Bronchial epithelial cell (primary cell): ENCODE data around the gene SYT11. TPM values are rescaled to one million over a fixed set of nuclear protein-coding genes. Genes with fewer than 3 reads are reported as not detected.
"Not testable (repeated sequence)": the region's sequence is repeated elsewhere in the genome, so short reads cannot be mapped to it uniquely, and the experiment has no call there.

Source experiments
- DNase-seq: peaks from one replicate; pipeline ENCODE4 v3.0.0-alpha.2; 2010; ENCODE audit warnings: low read depth
- FAIRE-seq: peaks from 2 replicates; lab custom pipeline; 2011; peaks lifted over from hg19 to GRCh38; lab: Jason Lieb, UNC
- H3K27me3 ChIP-seq: 2 replicates; pipeline ENCODE4 v1.5.1; 2011; ENCODE audit warnings: low read length; ENCODE audit not compliant: control insufficient read depth, insufficient read depth
- H3K36me3 ChIP-seq: 2 replicates; pipeline ENCODE4 v1.5.1; 2011; ENCODE audit warnings: low read length; ENCODE audit not compliant: control insufficient read depth, insufficient read depth
- H3K4me3 ChIP-seq: 2 replicates; pipeline ENCODE4 v1.5.1; 2011; ENCODE audit warnings: mild to moderate bottlenecking, low read depth, low read length, control low read depth
- CTCF ChIP-seq: IDR thresholded peaks from 2 replicates; pipeline ENCODE4 v1.5.1; 2011; ENCODE audit warnings: mild to moderate bottlenecking, moderate library complexity, low read length, control low read depth, inconsistent platforms; ENCODE audit not compliant: insufficient read depth, severe bottlenecking
- total RNA-seq: library from RNA; depleted of rRNA; stranded (reverse); fragments of >200 nt; gene quantifications from 2 replicates; pipeline ENCODE4 v1.2.1, GENCODE V29; 2014

The SYT11 gene
- total RNA-seq, 1 donor from 2014 or later, result 0.26 TPM

GRCh38 chr1:155919801-155920200, 60.4 kb downstream of the SYT11 start:
- Histone ChIP-seq H3K36me3 (peaks cover 28% of the 10 kb centered on the region), H3K27me3 (no peaks in the 10 kb centered on the region), H3K4me3 (no peak overlapping the region)
- no peak for DNase-seq
- TF ChIP-seq CTCF, result no peak
- FAIRE-seq, result no peak

GRCh38 chr1:155920717-155921116, 61.4 kb downstream of the SYT11 start:
- TF ChIP-seq CTCF, result no peak

GRCh38 chr1:155925506-155925905, 66.1 kb downstream of the SYT11 start:
- peaks cover 22% of the 10 kb centered on the region for H3K36me3 ChIP-seq
- DNase-seq (no peak), FAIRE-seq (no peak)
- H3K27me3 ChIP-seq, result no peaks in the 10 kb centered on the region
- TF ChIP-seq CTCF, result no peak
- no peak overlapping the region for H3K4me3 ChIP-seq

More at GRCh38 chr1:155920717-155921116, 61.4 kb downstream of the SYT11 start:
- FAIRE-seq, result no peak
- Histone ChIP-seq H3K4me3 (no peak overlapping the region), H3K27me3 (no peaks in the 10 kb centered on the region), H3K36me3 (peaks cover 30% of the 10 kb centered on the region)
- no peak for DNase-seq

GRCh38 chr1:155929057-155929456, 69.7 kb downstream of the SYT11 start:
- Histone ChIP-seq H3K36me3 (peaks cover 14% of the 10 kb centered on the region), H3K4me3 (no peak overlapping the region), H3K27me3 (no peaks in the 10 kb centered on the region)
- no peak for TF ChIP-seq CTCF
- DNase-seq (peak; percentile 81), FAIRE-seq (no peak)

GRCh38 chr1:155930725-155931124, 71.4 kb downstream of the SYT11 start:
- DNase-seq, FAIRE-seq, H3K27me3 ChIP-seq, H3K4me3 ChIP-seq: not testable (repeated sequence)
- peaks cover 10% of the 10 kb centered on the region for H3K36me3 ChIP-seq

- no peak for TF ChIP-seq CTCF
- DNase-seq (peak; percentile 68), FAIRE-seq (no peak)
- no peaks in the 10 kb centered on the region for H3K27me3 ChIP-seq
- H3K4me3 ChIP-seq, result peak overlapping the region; percentile 5
- H3K36me3 ChIP-seq, result peaks cover 9% of the 10 kb centered on the region
Measured at GRCh38 chr1:155931332-155932038, 72.1 kb downstream of the SYT11 start.
